ENCODE measurements around the gene MCOLN3.

The MCOLN3 gene

GRCh38 chr1:85065550-85065949, 17.2 kb upstream of the MCOLN3 start:
- TF ChIP-seq CTCF (IDR thresholded peaks at IDR 0.05; ENCODE audit: low read depth, low read length, missing control alignments): no peak
- no peak overlapping the region for H3K4me3 ChIP-seq (replicated peaks; ENCODE audit: low read depth, low read length)
- no peak for DNase-seq (ENCODE audit: extremely low read depth, low read depth)

- DNase-seq (ENCODE audit: extremely low read depth, low read depth): no peak
- peak overlapping the region; percentile 53 for H3K4me3 ChIP-seq (replicated peaks; ENCODE audit: low read depth, low read length)
- no peak for TF ChIP-seq CTCF (IDR thresholded peaks at IDR 0.05; ENCODE audit: low read depth, low read length, missing control alignments)
Measured at GRCh38 chr1:85062425-85063026, 14.2 kb upstream of the MCOLN3 start.

- peak overlapping the region; percentile 53 for H3K4me3 ChIP-seq (replicated peaks; ENCODE audit: low read depth, low read length)
- TF ChIP-seq CTCF (IDR thresholded peaks at IDR 0.05; ENCODE audit: low read depth, low read length, missing control alignments): no peak
- DNase-seq (ENCODE audit: extremely low read depth, low read depth): peak; percentile 99
Measured at GRCh38 chr1:85061711-85062424, 13.6 kb upstream of the MCOLN3 start.

GRCh38 chr1:85060038-85060437, 11.7 kb upstream of the MCOLN3 start:
- no peak for TF ChIP-seq CTCF (IDR thresholded peaks at IDR 0.05; ENCODE audit: low read depth, low read length, missing control alignments)
- H3K4me3 ChIP-seq (replicated peaks; ENCODE audit: low read depth, low read length): no peak overlapping the region
- no peak for DNase-seq (ENCODE audit: extremely low read depth, low read depth)

- H3K4me3 ChIP-seq (replicated peaks; ENCODE audit: low read depth, low read length): no peak overlapping the region
- no peak for DNase-seq (ENCODE audit: extremely low read depth, low read depth)
- no peak for TF ChIP-seq CTCF (IDR thresholded peaks at IDR 0.05; ENCODE audit: low read depth, low read length, missing control alignments)
Measured at GRCh38 chr1:85059563-85059962, 11.3 kb upstream of the MCOLN3 start.

- no peak for DNase-seq (ENCODE audit: extremely low read depth, low read depth)
- no peak overlapping the region for H3K4me3 ChIP-seq (replicated peaks; ENCODE audit: low read depth, low read length)
- no peak for TF ChIP-seq CTCF (IDR thresholded peaks at IDR 0.05; ENCODE audit: low read depth, low read length, missing control alignments)
Measured at GRCh38 chr1:85058786-85059185, 10.5 kb upstream of the MCOLN3 start.

Data from HFF-Myc (cell line).